H9 (cell line): ENCODE results near the gene LRFN2. TPM values are rescaled to one million over a fixed set of nuclear protein-coding genes. Genes with fewer than 3 reads are reported as not detected.
A peak's percentile ranks its signal among the peaks of the same experiment; 100 is the strongest.

Experiments used
- DNase-seq: peaks from one replicate; pipeline ENCODE4 v3.0.0-alpha.2; 2017
- H2AFZ ChIP-seq: one replicate; pipeline ENCODE4 v1.6.1; 2013; ENCODE audit warnings: mild to moderate bottlenecking, low read length, control low read depth, moderate library complexity
- H2AK5ac ChIP-seq: 2 replicates; pipeline ENCODE4 v1.6.1; 2013; ENCODE audit warnings: low read length, control low read depth, mixed read lengths; ENCODE audit not compliant: insufficient read length
- H2BK120ac ChIP-seq: one replicate; pipeline ENCODE4 v1.6.1; 2013; ENCODE audit warnings: low read depth, mild to moderate bottlenecking, low read length, control low read depth, inconsistent platforms; ENCODE audit not compliant: poor library complexity, severe bottlenecking
- H2BK12ac ChIP-seq: 2 replicates; pipeline ENCODE4 v1.6.1; 2013; ENCODE audit warnings: low read length, control low read depth, mixed read lengths, low read depth; ENCODE audit not compliant: insufficient read length
- H2BK15ac ChIP-seq: 2 replicates; pipeline ENCODE4 v1.6.1; 2013; ENCODE audit warnings: low read depth, low read length, control low read depth
- H2BK20ac ChIP-seq: one replicate; pipeline ENCODE4 v1.6.1; 2013; ENCODE audit warnings: low read depth, mild to moderate bottlenecking, low read length, control low read depth, inconsistent platforms; ENCODE audit not compliant: poor library complexity, severe bottlenecking
- H2BK5ac ChIP-seq: 2 replicates; pipeline ENCODE4 v1.6.1; 2013; ENCODE audit warnings: low read length, control low read depth, mixed read lengths; ENCODE audit not compliant: insufficient read length
- H3K14ac ChIP-seq: 2 replicates; pipeline ENCODE4 v1.6.1; 2013; ENCODE audit warnings: low read length, control low read depth; ENCODE audit not compliant: insufficient read depth
- H3K18ac ChIP-seq: 2 replicates; pipeline ENCODE4 v1.6.1; 2013; ENCODE audit warnings: low read depth, mild to moderate bottlenecking, mixed read lengths, low read length, control low read depth; ENCODE audit not compliant: insufficient read length
- H3K23ac ChIP-seq: 2 replicates; pipeline ENCODE4 v1.6.1; 2013; ENCODE audit warnings: low read length, control low read depth, mixed read lengths, low read depth; ENCODE audit not compliant: insufficient read length
- H3K23me2 ChIP-seq: 2 replicates; pipeline ENCODE4 v1.6.1; 2013; ENCODE audit warnings: low read depth, mild to moderate bottlenecking, mixed read lengths, low read length, control low read depth; ENCODE audit not compliant: insufficient read length, poor library complexity, severe bottlenecking
- H3K27ac ChIP-seq: 2 replicates; pipeline ENCODE4 v1.5.1; 2013; ENCODE audit warnings: low read length, control low read depth, mixed read lengths, low read depth; ENCODE audit not compliant: insufficient read length
- H3K27me3 ChIP-seq: 2 replicates; pipeline ENCODE4 v1.6.1; 2013; ENCODE audit warnings: low read length, control low read depth, inconsistent platforms; ENCODE audit not compliant: insufficient read depth
- H3K4ac ChIP-seq: 2 replicates; pipeline ENCODE4 v1.6.1; 2013; ENCODE audit warnings: low read depth, mild to moderate bottlenecking, control low read depth, inconsistent platforms, low read length, moderate library complexity
- H3K4me1 ChIP-seq: 2 replicates; pipeline ENCODE4 v1.6.1; 2013; ENCODE audit warnings: low read length, control low read depth, inconsistent platforms; ENCODE audit not compliant: insufficient read depth
- H3K4me2 ChIP-seq: 2 replicates; pipeline ENCODE4 v1.6.1; 2013; ENCODE audit warnings: low read length, control low read depth, mixed read lengths; ENCODE audit not compliant: insufficient read length, insufficient read depth
- H3K56ac ChIP-seq: 2 replicates; pipeline ENCODE4 v1.6.1; 2013; ENCODE audit warnings: low read depth, mild to moderate bottlenecking, mixed read lengths, low read length, control low read depth; ENCODE audit not compliant: insufficient read length
- H3K79me1 ChIP-seq: 2 replicates; pipeline ENCODE4 v1.6.1; 2013; ENCODE audit warnings: low read depth, mild to moderate bottlenecking, moderate library complexity, low read length, control low read depth, inconsistent platforms; ENCODE audit not compliant: insufficient read depth, poor library complexity, severe bottlenecking
- H3K79me2 ChIP-seq: 2 replicates; pipeline ENCODE4 v1.6.1; 2013; ENCODE audit warnings: low read length, control low read depth, inconsistent platforms; ENCODE audit not compliant: insufficient read depth
- H3K9ac ChIP-seq: 2 replicates; pipeline ENCODE4 v1.6.1; 2013; ENCODE audit warnings: low read length, control low read depth, mixed read lengths; ENCODE audit not compliant: insufficient read length; ENCODE audit errors: extremely low read depth
- H3K9me3 ChIP-seq: one replicate; pipeline ENCODE4 v1.6.1; 2013; ENCODE audit warnings: low read depth, low read length, inconsistent platforms; ENCODE audit not compliant: control insufficient read depth
- H3T11ph ChIP-seq: one replicate; pipeline ENCODE4 v1.6.1; 2013; ENCODE audit warnings: mild to moderate bottlenecking, low read length, control low read depth, inconsistent platforms
- H4K20me1 ChIP-seq: one replicate; pipeline ENCODE4 v1.6.1; 2013; ENCODE audit not compliant: control insufficient read depth, insufficient read length, insufficient read depth
- H4K5ac ChIP-seq: 2 replicates; pipeline ENCODE4 v1.6.1; 2013; ENCODE audit warnings: low read depth, mild to moderate bottlenecking, mixed read lengths, low read length, control low read depth; ENCODE audit not compliant: insufficient read length
- H4K8ac ChIP-seq: replicated peaks from 2 replicates; pipeline ENCODE4 v1.6.1; 2013; ENCODE audit warnings: low read length, control low read depth, mixed read lengths, low read depth; ENCODE audit not compliant: insufficient read length
- H4K91ac ChIP-seq: 2 replicates; pipeline ENCODE4 v1.6.1; 2013; ENCODE audit warnings: low read depth, mild to moderate bottlenecking, moderate library complexity, mixed read lengths, low read length, control low read depth; ENCODE audit not compliant: insufficient read length
- H3K27ac Mint-ChIP-seq, 3 experiments: 2 replicates in 2 of 3; 3 replicates in 1 of 3; pipeline ENCODE4 v1.8.0; 2020 to 2021; ENCODE audit warnings: mixed read lengths in 3 of 3, mild to moderate bottlenecking in 1 of 3, moderate library complexity in 1 of 3
- H3K27me3 Mint-ChIP-seq: 2 replicates; pipeline ENCODE4 v1.8.0; 2021; ENCODE audit warnings: low read depth, mild to moderate bottlenecking, moderate library complexity, mixed read lengths
- H3K36me3 Mint-ChIP-seq, 3 experiments: 2 replicates in 2 of 3; 3 replicates in 1 of 3; pipeline ENCODE4 v1.8.0; 2020 to 2021; ENCODE audit warnings: low read depth in 3 of 3, mixed read lengths in 3 of 3; ENCODE audit not compliant: insufficient read depth in 1 of 3
- H3K4me1 Mint-ChIP-seq, 2 experiments: 2 replicates each; pipeline ENCODE4 v1.8.0; 2020; ENCODE audit warnings: mixed read lengths in 2 of 2
- H3K4me3 Mint-ChIP-seq, 2 experiments: 2 replicates in 1 of 2; 3 replicates in 1 of 2; pipeline ENCODE4 v1.8.0; 2020 to 2021; ENCODE audit warnings: mild to moderate bottlenecking in 2 of 2, mixed read lengths in 2 of 2, moderate library complexity in 1 of 2
- H3K9me3 Mint-ChIP-seq, 2 experiments: 2 replicates in 1 of 2; 3 replicates in 1 of 2; pipeline ENCODE4 v1.8.0; 2020; ENCODE audit warnings: mild to moderate bottlenecking in 2 of 2, mixed read lengths in 2 of 2, moderate library complexity in 1 of 2
- WGBS: extraction: QIAGEN DNeasy Blood & Tissue Kit; methylation state at CpG from one replicate; pipeline ENCODE4 v1.1.7; 2013; ENCODE audit warnings: missing lambda C conversion rate, low lambda C conversion rate, mixed read lengths; ENCODE audit not compliant: insufficient read length; ENCODE audit errors: extremely low coverage; 5-methylcytosine and 5-hydroxymethylcytosine counted together
- total RNA-seq: library from RNA; stranded (reverse); gene quantifications from 2 replicates; pipeline ENCODE4 v1.2.1, GENCODE V29; 2021
- TF ChIP-seq, protein P1 (sequence below): fragments of 200-600 bp; sonication (generic); conservative IDR thresholded peaks from 3 replicates; pipeline ENCODE4 v1.8.0; 2021; ENCODE audit warnings: antibody characterized with exemption, mild to moderate bottlenecking

The LRFN2 gene
- total RNA-seq, 1 experiment from 2014 or later = 0.11 TPM

DNA sequence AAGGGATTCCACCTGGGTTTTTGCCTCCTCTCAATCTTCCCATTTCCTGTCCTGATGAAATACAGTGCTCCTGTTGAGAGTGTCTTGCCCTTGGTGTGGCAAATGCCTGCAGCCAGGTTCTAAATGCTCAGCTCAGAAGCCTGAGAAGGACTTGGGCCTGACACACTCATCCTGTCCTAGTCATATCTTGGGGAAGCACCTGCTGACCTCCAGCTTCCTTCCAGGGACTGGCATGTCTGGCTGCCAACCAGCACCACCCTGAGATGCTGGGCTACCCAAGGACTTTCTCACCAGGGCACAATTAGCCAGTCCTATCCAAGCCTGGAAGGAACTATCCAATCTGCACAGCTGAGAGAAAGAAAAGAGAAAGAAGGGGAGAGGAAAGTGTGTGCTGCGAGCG is 43.4 kb downstream of the LRFN2 start:
- Histone ChIP-seq H3K18ac (no peak overlapping the region), H3K79me2 (no peaks in the 10 kb centered on the region), H3K79me1 (no peaks in the 10 kb centered on the region), H3K4me1 (peaks cover 2% of the 10 kb centered on the region; the same call in 1 of the 2 replicates), H4K91ac (no peak overlapping the region), H3K23ac (no peak overlapping the region), H2BK120ac (no peak overlapping the region), H3T11ph (no peak overlapping the region), H4K8ac (no peak overlapping the region), H4K5ac (no peak overlapping the region), H2BK20ac (no peak overlapping the region), H2BK5ac (no peak overlapping the region), H2BK15ac (no peak overlapping the region), H3K23me2 (no peaks in the 10 kb centered on the region), H3K56ac (no peak overlapping the region), H3K4ac (no peak overlapping the region), H3K9me3 (no peaks in the 10 kb centered on the region), H3K4me2 (no peak overlapping the region), H2AK5ac (no peak overlapping the region), H2BK12ac (no peak overlapping the region), H3K27me3 (no peaks in the 10 kb centered on the region), H3K14ac (no peak overlapping the region), H3K27ac (no peak overlapping the region), H3K9ac (no peak overlapping the region), H4K20me1 (no peaks in the 10 kb centered on the region), H2AFZ (no peak overlapping the region)
- no CpG with 5 or more reads among the region's 2 CpGs for WGBS
- no peak for DNase-seq
- TF ChIP-seq, protein P1, sequence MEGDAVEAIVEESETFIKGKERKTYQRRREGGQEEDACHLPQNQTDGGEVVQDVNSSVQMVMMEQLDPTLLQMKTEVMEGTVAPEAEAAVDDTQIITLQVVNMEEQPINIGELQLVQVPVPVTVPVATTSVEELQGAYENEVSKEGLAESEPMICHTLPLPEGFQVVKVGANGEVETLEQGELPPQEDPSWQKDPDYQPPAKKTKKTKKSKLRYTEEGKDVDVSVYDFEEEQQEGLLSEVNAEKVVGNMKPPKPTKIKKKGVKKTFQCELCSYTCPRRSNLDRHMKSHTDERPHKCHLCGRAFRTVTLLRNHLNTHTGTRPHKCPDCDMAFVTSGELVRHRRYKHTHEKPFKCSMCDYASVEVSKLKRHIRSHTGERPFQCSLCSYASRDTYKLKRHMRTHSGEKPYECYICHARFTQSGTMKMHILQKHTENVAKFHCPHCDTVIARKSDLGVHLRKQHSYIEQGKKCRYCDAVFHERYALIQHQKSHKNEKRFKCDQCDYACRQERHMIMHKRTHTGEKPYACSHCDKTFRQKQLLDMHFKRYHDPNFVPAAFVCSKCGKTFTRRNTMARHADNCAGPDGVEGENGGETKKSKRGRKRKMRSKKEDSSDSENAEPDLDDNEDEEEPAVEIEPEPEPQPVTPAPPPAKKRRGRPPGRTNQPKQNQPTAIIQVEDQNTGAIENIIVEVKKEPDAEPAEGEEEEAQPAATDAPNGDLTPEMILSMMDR = no peak
- no peaks in the 10 kb centered on the region for H3K9me3 Mint-ChIP-seq
- peaks cover 7% of the 10 kb centered on the region for H3K27me3 Mint-ChIP-seq
- peak overlapping the region in 2 of 3 experiments; percentile 41 to 52; a peak in 2 of 7 replicates for H3K27ac Mint-ChIP-seq
- peaks cover 46 to 63% of the 10 kb centered on the region in 2 experiments for H3K4me1 Mint-ChIP-seq
- H3K36me3 Mint-ChIP-seq = no peaks in the 10 kb centered on the region
- no peak overlapping the region for H3K4me3 Mint-ChIP-seq
